ENCODE results near the gene MAN1C1. TPM values are rescaled to one million over a fixed set of nuclear protein-coding genes. Genes with fewer than 3 reads are reported as not detected.
A peak's percentile ranks its signal among the peaks of the same experiment; 100 is the strongest.

Gene MAN1C1
- polyA plus RNA-seq, 1 of the 3 experiments (the other 2 are of a cell fraction): 0.20 TPM

DNA sequence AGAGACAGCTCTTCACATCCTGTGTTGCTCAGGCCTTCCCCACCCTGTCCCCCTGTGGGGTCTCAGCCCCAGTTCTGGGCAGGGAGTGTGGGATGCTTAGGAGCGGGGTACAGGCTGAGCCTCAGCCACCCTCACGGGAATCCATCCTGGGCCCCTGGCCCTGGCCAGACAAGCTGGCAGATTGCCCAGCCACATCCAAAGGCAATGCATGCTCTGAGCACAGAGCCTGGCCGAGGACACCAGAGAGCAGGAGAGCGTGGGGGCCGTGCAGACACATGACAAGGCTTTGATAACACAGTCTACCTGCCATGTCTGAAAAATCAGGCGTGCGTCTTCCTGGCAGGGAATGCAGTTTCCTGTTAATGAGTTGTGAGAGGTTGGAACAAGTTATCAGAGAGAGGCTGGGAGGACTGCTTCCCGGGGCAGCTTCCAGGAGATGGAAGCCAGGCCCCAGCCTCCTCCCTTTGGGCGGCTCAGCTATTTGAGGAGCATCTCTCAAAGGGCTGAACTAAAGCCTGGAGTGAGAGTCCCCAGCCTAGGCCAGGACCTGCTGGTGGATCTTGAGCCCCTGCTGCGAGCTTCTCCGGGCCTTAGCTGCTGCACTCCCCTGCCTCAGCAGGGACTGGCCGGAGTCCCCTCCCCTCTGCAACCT lies 111.2 kb downstream of the MAN1C1 start:
- H3K4me1 ChIP-seq (ENCODE audit: control insufficient read depth in 1 of 2, insufficient read depth in 2 of 2, low read depth in 1 of 2, low read length in 1 of 2): peaks cover 0 to 75% of the 10 kb centered on the region in 2 experiments; a peak in 2 of 4 replicates
- no peak overlapping the region for H3K4me2 ChIP-seq
- H3K79me2 ChIP-seq (ENCODE audit: insufficient read depth): no peaks in the 10 kb centered on the region
- H3K9me3 ChIP-seq: no peaks in the 10 kb centered on the region
- H3K27ac ChIP-seq (ENCODE audit: low read depth in 2 of 2, low read length in 1 of 2): peak overlapping the region in 1 of 2 experiments; percentile 99; a peak in 2 of 4 replicates
- no peak overlapping the region for H3K9ac ChIP-seq
- H4K20me1 ChIP-seq (ENCODE audit: insufficient read depth): no peaks in the 10 kb centered on the region
- peak; percentile 82 for DNase-seq
- TF ChIP-seq GATA2 (CRISPR knock-in tag; IDR thresholded peaks at IDR 0.05) (peak; percentile 51; the same call in 1 of the 2 replicates), GABPA (IDR thresholded peaks at IDR 0.05; ENCODE audit: low read depth) (no peak), RAD21 (IDR thresholded peaks at IDR 0.05; ENCODE audit: low read length) (peak; percentile 29; the same call in 1 of the 2 replicates), MXI1 (IDR thresholded peaks at IDR 0.05; ENCODE audit: low read depth, low read length) (peak; percentile 93), EP300 (IDR thresholded peaks at IDR 0.05; ENCODE audit: borderline replicate concordance in 1 of 2, low read depth in 1 of 2, low read length in 1 of 2) (peak in 1 of 2 experiments; percentile 70; a peak in 2 of 4 replicates), RXRA (IDR thresholded peaks at IDR 0.05; ENCODE audit: borderline replicate concordance, low read depth) (no peak), PBX3 (IDR thresholded peaks at IDR 0.05) (no peak), SIN3A (IDR thresholded peaks at IDR 0.05; ENCODE audit: borderline replicate concordance, low read depth, low read length) (no peak), RCOR1 (IDR thresholded peaks at IDR 0.05; ENCODE audit: low read length) (peak; percentile 51; the same call in 1 of the 2 replicates), FOXJ3 (CRISPR knock-in tag; IDR thresholded peaks at IDR 0.05) (peak; percentile 77; the same call in 1 of the 2 replicates), YY1 (IDR thresholded peaks at IDR 0.05; ENCODE audit: low read depth) (no peak), EZH2phosphoT487 (IDR thresholded peaks at IDR 0.05; ENCODE audit: borderline replicate concordance, low read depth) (no peak), NFIC (IDR thresholded peaks at IDR 0.05; ENCODE audit: borderline replicate concordance) (0 out of 2 replicates have a peak, but pooled peaks have one; percentile 37), CHD2 (IDR thresholded peaks at IDR 0.05; ENCODE audit: low read length, partially characterized antibody) (peak; percentile 35), SMC3 (IDR thresholded peaks at IDR 0.05; ENCODE audit: low read depth, low read length) (peak; percentile 12; the same call in 1 of the 2 replicates)
- TF ChIP-seq, protein P1, sequence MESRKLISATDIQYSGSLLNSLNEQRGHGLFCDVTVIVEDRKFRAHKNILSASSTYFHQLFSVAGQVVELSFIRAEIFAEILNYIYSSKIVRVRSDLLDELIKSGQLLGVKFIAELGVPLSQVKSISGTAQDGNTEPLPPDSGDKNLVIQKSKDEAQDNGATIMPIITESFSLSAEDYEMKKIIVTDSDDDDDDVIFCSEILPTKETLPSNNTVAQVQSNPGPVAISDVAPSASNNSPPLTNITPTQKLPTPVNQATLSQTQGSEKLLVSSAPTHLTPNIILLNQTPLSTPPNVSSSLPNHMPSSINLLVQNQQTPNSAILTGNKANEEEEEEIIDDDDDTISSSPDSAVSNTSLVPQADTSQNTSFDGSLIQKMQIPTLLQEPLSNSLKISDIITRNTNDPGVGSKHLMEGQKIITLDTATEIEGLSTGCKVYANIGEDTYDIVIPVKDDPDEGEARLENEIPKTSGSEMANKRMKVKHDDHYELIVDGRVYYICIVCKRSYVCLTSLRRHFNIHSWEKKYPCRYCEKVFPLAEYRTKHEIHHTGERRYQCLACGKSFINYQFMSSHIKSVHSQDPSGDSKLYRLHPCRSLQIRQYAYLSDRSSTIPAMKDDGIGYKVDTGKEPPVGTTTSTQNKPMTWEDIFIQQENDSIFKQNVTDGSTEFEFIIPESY (IDR thresholded peaks at IDR 0.05; ENCODE audit: borderline replicate concordance, low read depth): no peak
- CTCF ChIA-PET: interaction anchor here (0.6 to 1.6 kb wide), 7 partner anchors 13 to 119 kb away, joined by 3 to 6 read pairs (median 3); partner anchors contain the start of gene SELENON
- WGBS (ENCODE audit: low lambda C conversion rate): 30% methylated on average over 12 of the region's 12 CpGs
- peaks cover 6% of the 10 kb centered on the region; the same call in 1 of the 2 replicates for H3K27me3 ChIP-seq (ENCODE audit: insufficient read depth)
- no peaks in the 10 kb centered on the region for H3K36me3 ChIP-seq (replicated peaks in 1 of 2; ENCODE audit: control insufficient read depth in 1 of 2, insufficient read depth in 2 of 2, low read length in 1 of 2)
- no peak overlapping the region for H3K4me3 ChIP-seq (ENCODE audit: low read depth in 2 of 2, low read length in 1 of 2)
- H3F3A ChIP-seq (replicated peaks; ENCODE audit: insufficient read depth): no peaks in the 10 kb centered on the region
- H2AFZ ChIP-seq (ENCODE audit: low read depth): no peak overlapping the region
- no peaks in the 10 kb centered on the region for H3K9me2 ChIP-seq
- POLR2A ChIA-PET: interaction anchor here (0.6 to 2.0 kb wide), 7 partner anchors 16 to 296 kb away, joined by 3 to 6 read pairs (median 3); partner anchors contain the start of gene SELENON
